Glutamatergic neuron (in vitro differentiated cells): ENCODE results near the gene BTF3L4. TPM values are rescaled to one million over a fixed set of nuclear protein-coding genes. Genes with fewer than 3 reads are reported as not detected.
"Not testable (repeated sequence)": the region's sequence is repeated elsewhere in the genome, so short reads cannot be mapped to it uniquely, and the experiment has no call there.

ENCODE experiments used
- DNase-seq: peaks from one replicate; pipeline ENCODE4 v3.0.0; 2022
- H3K27ac Mint-ChIP-seq: one replicate; pipeline ENCODE4 v1.8.0; 2020; ENCODE audit warnings: mild to moderate bottlenecking, mixed read lengths, inconsistent platforms; ENCODE audit not compliant: unreplicated experiment
- H3K27me3 Mint-ChIP-seq: one replicate; pipeline ENCODE4 v1.8.0; 2020; ENCODE audit warnings: mild to moderate bottlenecking, moderate library complexity, mixed read lengths, inconsistent platforms; ENCODE audit not compliant: unreplicated experiment
- H3K36me3 Mint-ChIP-seq: one replicate; pipeline ENCODE4 v1.8.0; 2020; ENCODE audit warnings: mild to moderate bottlenecking, mixed read lengths, inconsistent platforms; ENCODE audit not compliant: unreplicated experiment
- H3K4me1 Mint-ChIP-seq: one replicate; pipeline ENCODE4 v1.8.0; 2020; ENCODE audit warnings: mild to moderate bottlenecking, low read depth, mixed read lengths, inconsistent platforms; ENCODE audit not compliant: unreplicated experiment
- H3K4me3 Mint-ChIP-seq: one replicate; pipeline ENCODE4 v1.8.0; 2020; ENCODE audit warnings: mild to moderate bottlenecking, mixed read lengths, inconsistent platforms; ENCODE audit not compliant: unreplicated experiment
- H3K9me3 Mint-ChIP-seq: one replicate; pipeline ENCODE4 v1.8.0; 2020; ENCODE audit warnings: mild to moderate bottlenecking, moderate library complexity, mixed read lengths, inconsistent platforms; ENCODE audit not compliant: unreplicated experiment
- total RNA-seq: library from RNA; stranded (reverse); fragmentation: NEBNext Ultra II Directional; extraction: Animal tissue kit (Norgen Biotek cat#: 25700); gene quantifications from one replicate; pipeline ENCODE4 v1.2.1, GENCODE V29; 2021; ENCODE audit not compliant: unreplicated experiment
- TF ChIP-seq, protein P1 (sequence below): fragments of 200-600 bp; sonication (generic); IDR thresholded peaks from one replicate; pipeline ENCODE4 v1.5.0; 2021; ENCODE audit not compliant: partially characterized antibody, unreplicated experiment

BTF3L4 gene
- total RNA-seq, 1 donor from 2014 or later: 90.5 TPM

DNA sequence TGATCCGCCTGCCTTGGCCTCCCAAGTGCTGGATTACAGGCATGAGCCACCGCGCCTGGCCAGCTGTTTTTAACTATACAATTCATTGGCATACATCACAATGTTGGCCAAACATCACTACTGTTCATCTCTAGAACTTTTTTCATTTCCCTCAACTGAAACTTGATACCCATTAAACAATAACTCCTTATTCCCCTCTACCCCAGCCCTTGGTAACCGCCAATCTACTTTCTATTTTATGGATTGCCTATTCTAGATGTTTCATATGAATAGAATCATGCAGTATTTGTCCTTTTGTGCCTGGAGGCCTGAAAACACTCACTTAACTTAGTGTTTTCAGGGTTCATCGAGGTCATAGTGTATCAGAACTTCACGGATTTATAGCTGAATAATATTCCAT, 16.2 kb downstream of the BTF3L4 start:
- H3K36me3 Mint-ChIP-seq: no peaks in the 10 kb centered on the region
- H3K27me3 Mint-ChIP-seq: no peaks in the 10 kb centered on the region
- peaks cover 2% of the 10 kb centered on the region for H3K9me3 Mint-ChIP-seq
- DNase-seq: no peak
- no peak overlapping the region for H3K27ac Mint-ChIP-seq
- TF ChIP-seq, protein P1, sequence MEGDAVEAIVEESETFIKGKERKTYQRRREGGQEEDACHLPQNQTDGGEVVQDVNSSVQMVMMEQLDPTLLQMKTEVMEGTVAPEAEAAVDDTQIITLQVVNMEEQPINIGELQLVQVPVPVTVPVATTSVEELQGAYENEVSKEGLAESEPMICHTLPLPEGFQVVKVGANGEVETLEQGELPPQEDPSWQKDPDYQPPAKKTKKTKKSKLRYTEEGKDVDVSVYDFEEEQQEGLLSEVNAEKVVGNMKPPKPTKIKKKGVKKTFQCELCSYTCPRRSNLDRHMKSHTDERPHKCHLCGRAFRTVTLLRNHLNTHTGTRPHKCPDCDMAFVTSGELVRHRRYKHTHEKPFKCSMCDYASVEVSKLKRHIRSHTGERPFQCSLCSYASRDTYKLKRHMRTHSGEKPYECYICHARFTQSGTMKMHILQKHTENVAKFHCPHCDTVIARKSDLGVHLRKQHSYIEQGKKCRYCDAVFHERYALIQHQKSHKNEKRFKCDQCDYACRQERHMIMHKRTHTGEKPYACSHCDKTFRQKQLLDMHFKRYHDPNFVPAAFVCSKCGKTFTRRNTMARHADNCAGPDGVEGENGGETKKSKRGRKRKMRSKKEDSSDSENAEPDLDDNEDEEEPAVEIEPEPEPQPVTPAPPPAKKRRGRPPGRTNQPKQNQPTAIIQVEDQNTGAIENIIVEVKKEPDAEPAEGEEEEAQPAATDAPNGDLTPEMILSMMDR: no peak
- H3K4me3 Mint-ChIP-seq: no peak overlapping the region
- no peaks in the 10 kb centered on the region for H3K4me1 Mint-ChIP-seq

DNA sequence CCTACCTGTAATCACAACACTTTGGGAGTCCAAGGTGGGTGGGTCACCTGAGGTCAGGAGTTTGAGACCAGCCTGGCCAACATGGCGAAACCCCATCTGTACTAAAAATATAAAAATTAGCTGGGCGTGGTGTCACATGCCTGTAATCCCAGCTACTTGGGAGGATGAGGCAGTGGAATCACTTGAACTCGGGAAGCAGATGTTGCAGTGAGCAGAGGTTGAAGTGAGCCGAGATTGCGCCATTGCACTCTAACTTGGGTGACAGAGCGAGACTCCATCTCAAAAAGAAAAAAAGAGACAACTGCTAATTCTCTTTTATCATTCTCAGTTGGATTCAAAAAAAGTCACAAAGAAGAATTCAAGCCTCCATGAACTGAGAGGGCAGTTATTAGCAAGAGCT, 21.2 kb downstream of the BTF3L4 start:
- not testable (repeated sequence) for H3K4me1 Mint-ChIP-seq, H3K36me3 Mint-ChIP-seq, H3K9me3 Mint-ChIP-seq, DNase-seq, H3K4me3 Mint-ChIP-seq, H3K27ac Mint-ChIP-seq, H3K27me3 Mint-ChIP-seq

DNA sequence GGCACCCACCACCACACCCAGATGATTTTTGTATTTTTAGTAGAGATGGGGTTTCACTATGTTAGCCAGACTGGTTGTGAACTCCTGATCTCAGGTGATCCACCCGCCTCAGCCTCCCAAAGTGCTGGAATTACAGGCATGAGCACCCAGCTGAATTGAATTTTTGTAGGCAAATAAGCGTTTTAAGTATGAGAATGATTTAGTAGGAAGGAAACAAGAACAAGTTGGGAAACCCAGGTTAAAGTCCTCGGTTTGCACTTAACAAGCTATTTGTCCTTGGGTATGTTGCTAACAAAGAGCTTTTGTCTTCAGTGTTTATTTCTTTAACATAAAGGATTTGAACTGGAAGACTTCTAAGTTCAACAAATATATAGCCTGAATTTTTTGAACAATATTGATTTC, 23.9 kb downstream of the BTF3L4 start:
- Mint-ChIP-seq H3K27ac (no peak overlapping the region), H3K9me3 (peaks cover 2% of the 10 kb centered on the region), H3K36me3 (no peaks in the 10 kb centered on the region)

DNA sequence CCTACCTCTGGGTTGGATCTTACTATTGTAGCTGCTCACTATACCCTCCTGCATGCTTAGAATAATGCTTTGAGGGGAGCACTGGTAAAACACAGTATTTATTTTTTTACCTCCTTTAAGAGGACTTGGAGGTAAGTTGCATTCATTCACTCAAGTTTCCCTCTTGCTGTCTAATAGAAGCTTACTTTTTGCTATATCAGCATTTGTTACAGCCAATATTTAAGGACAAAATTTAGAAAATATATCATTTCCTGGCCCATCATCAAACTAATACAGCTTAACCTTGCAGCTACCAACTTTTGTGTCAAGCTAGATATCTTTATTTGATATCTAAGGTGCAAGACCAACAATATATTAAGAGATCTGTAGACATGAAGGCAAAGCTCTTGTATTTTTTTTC, 31.8 kb downstream of the BTF3L4 start:
- H3K36me3 Mint-ChIP-seq, H3K27me3 Mint-ChIP-seq, DNase-seq, H3K4me1 Mint-ChIP-seq, H3K9me3 Mint-ChIP-seq, H3K27ac Mint-ChIP-seq, H3K4me3 Mint-ChIP-seq: not testable (repeated sequence)

More for the DNA sequence above, 23.9 kb downstream of the BTF3L4 start:
- no peaks in the 10 kb centered on the region for H3K4me1 Mint-ChIP-seq
- no peak for DNase-seq
- TF ChIP-seq, protein P1: no peak
- H3K4me3 Mint-ChIP-seq: no peak overlapping the region
- no peaks in the 10 kb centered on the region for H3K27me3 Mint-ChIP-seq

DNA sequence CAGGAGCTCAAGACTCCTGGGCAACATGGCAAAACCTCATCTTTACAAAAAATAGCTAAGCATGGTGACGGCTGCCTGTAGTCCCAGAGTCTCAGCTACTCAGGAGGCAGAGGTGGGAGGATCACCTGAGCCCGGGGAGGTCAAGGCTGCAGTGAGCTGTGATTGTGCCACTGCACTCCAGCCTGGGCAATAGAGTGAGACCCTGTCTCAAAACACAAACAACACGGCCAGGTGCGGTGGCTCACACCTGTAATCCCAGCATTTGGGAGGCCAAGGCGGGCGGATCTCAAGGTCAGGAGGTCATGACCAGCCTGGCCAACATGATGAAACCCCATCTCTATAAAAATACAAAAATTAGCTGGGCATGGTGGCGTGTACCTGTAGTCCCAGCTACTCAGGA, 38.2 kb downstream of the BTF3L4 start:
- DNase-seq, H3K4me1 Mint-ChIP-seq, H3K9me3 Mint-ChIP-seq, H3K27ac Mint-ChIP-seq, H3K36me3 Mint-ChIP-seq, H3K4me3 Mint-ChIP-seq, H3K27me3 Mint-ChIP-seq: not testable (repeated sequence)

DNA sequence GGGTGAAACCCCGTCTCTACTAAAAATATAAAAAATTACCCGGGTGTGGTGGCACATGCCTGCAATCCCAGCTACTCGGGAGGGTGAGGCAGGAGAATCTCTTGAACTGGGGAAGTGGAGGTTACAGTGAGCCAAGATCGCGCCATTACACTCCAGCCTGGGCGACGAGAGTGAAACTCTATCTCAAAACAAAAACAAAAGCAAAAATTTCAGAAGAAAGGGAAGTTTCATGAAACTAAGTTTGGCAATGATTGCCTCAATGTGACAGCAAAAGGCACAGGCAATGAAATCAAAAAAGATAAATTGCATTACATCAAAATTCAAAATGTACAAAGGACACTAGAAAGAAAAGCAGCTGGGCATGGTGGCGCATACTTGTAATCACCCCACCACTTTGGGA, 40.1 kb downstream of the BTF3L4 start:
- Mint-ChIP-seq H3K9me3 (no peaks in the 10 kb centered on the region), H3K27me3 (no peaks in the 10 kb centered on the region), H3K36me3 (no peaks in the 10 kb centered on the region), H3K4me1 (no peaks in the 10 kb centered on the region), H3K27ac (no peak overlapping the region), H3K4me3 (no peak overlapping the region)
- TF ChIP-seq, protein P1: no peak
- DNase-seq: no peak
